GM12878 (cell line): ENCODE results near the gene OLA1.

Experiments
- BCLAF1 ChIP-seq: fragments of 450-650 bp; IDR thresholded peaks from 2 replicates; pipeline ENCODE4 v1.6.1; 2017; ENCODE audit warnings: antibody characterized with exemption, mild to moderate bottlenecking, moderate library complexity
- CTCF ChIP-seq, 3 experiments: IDR thresholded peaks in 2 of 3; conservative IDR thresholded peaks in 1 of 3; 2 replicates each; pipeline ENCODE4 v1.5.1; 2011; ENCODE audit warnings: low read depth in 3 of 3, low read length in 3 of 3, mild to moderate bottlenecking in 3 of 3, control low read depth in 2 of 3, moderate library complexity in 2 of 3, inconsistent platforms in 1 of 3, mixed read lengths in 1 of 3; ENCODE audit not compliant: control insufficient read depth in 2 of 3, insufficient read depth in 1 of 3; ENCODE audit errors: extremely low read depth in 1 of 3
- ETV6 ChIP-seq, 2 experiments: fragments of 450-650 bp in 1 of 2; IDR thresholded peaks in 1 of 2; conservative IDR thresholded peaks in 1 of 2; 2 replicates each; pipeline ENCODE4 v1.6.1; 2014; ENCODE audit warnings: antibody characterized with exemption in 1 of 2, borderline replicate concordance in 1 of 2, low read depth in 1 of 2, mild to moderate bottlenecking in 1 of 2, moderate library complexity in 1 of 2
- EZH2 ChIP-seq: IDR thresholded peaks from 2 replicates; pipeline ENCODE4 v1.6.1; 2012; ENCODE audit warnings: low read depth, mild to moderate bottlenecking, control low read depth, inconsistent platforms, low read length, borderline replicate concordance; ENCODE audit not compliant: control insufficient read depth
- JUND ChIP-seq: IDR thresholded peaks from 2 replicates; pipeline ENCODE4 v1.6.1; 2012; ENCODE audit warnings: low read depth, mild to moderate bottlenecking, low read length, improper control_type of control experiment, moderate library complexity
- KDM1A ChIP-seq: fragments of 200-600 bp; sonication (generic); IDR thresholded peaks from 2 replicates; pipeline ENCODE4 v1.6.1; 2016; ENCODE audit warnings: borderline replicate concordance
- POLR2AphosphoS5 ChIP-seq: IDR thresholded peaks from 2 replicates; pipeline ENCODE4 v1.6.1; 2011; ENCODE audit warnings: mild to moderate bottlenecking, low read length, inconsistent platforms
- RAD21 ChIP-seq: IDR thresholded peaks from 2 replicates; pipeline ENCODE4 v1.6.1; 2011; ENCODE audit warnings: mild to moderate bottlenecking, low read depth, low read length, moderate library complexity; ENCODE audit not compliant: insufficient read depth
- RFX5 ChIP-seq: IDR thresholded peaks from 2 replicates; pipeline ENCODE4 v1.6.1; 2011; ENCODE audit warnings: low read depth, low read length, improper control_type of control experiment
- SIX5 ChIP-seq: IDR thresholded peaks from 2 replicates; pipeline ENCODE4 v1.6.1; 2011; ENCODE audit warnings: mild to moderate bottlenecking, low read depth, low read length, moderate library complexity; ENCODE audit not compliant: severe bottlenecking
- TCF7 ChIP-seq: IDR thresholded peaks from 2 replicates; pipeline ENCODE4 v1.6.1; 2014; ENCODE audit warnings: antibody characterized with exemption, borderline replicate concordance
- ZNF217 ChIP-seq: fragments of 450-650 bp; IDR thresholded peaks from 2 replicates; pipeline ENCODE4 v1.6.1; 2017; ENCODE audit warnings: antibody characterized with exemption, mild to moderate bottlenecking
- TF ChIP-seq, protein P1 (sequence below): IDR thresholded peaks from 2 replicates; pipeline ENCODE4 v1.6.1; 2012; ENCODE audit warnings: mild to moderate bottlenecking, low read depth, low read length

GRCh38 chr2:174157053-174157452 lies 91.3 kb downstream of the OLA1 start:
- TF ChIP-seq KDM1A (no peak), SIX5 (no peak), RAD21 (no peak), JUND (no peak), CTCF (IDR thresholded peaks at IDR 0.05 in 2 of 3, conservative IDR thresholded peaks at IDR 0.05 in 1 of 3; ENCODE audit: control insufficient read depth in 2 of 3, extremely low read depth in 1 of 3, insufficient read depth in 1 of 3, low read depth in 3 of 3, low read length in 3 of 3) (no peak), ZNF217 (no peak), POLR2AphosphoS5 (no peak), TCF7 (no peak), ETV6 (conservative IDR thresholded peaks at IDR 0.05 in 1 of 2, IDR thresholded peaks at IDR 0.05 in 1 of 2; ENCODE audit: borderline replicate concordance in 1 of 2, low read depth in 1 of 2) (no peak), RFX5 (no peak), BCLAF1 (no peak), EZH2 (no peak)
- TF ChIP-seq, protein P1, sequence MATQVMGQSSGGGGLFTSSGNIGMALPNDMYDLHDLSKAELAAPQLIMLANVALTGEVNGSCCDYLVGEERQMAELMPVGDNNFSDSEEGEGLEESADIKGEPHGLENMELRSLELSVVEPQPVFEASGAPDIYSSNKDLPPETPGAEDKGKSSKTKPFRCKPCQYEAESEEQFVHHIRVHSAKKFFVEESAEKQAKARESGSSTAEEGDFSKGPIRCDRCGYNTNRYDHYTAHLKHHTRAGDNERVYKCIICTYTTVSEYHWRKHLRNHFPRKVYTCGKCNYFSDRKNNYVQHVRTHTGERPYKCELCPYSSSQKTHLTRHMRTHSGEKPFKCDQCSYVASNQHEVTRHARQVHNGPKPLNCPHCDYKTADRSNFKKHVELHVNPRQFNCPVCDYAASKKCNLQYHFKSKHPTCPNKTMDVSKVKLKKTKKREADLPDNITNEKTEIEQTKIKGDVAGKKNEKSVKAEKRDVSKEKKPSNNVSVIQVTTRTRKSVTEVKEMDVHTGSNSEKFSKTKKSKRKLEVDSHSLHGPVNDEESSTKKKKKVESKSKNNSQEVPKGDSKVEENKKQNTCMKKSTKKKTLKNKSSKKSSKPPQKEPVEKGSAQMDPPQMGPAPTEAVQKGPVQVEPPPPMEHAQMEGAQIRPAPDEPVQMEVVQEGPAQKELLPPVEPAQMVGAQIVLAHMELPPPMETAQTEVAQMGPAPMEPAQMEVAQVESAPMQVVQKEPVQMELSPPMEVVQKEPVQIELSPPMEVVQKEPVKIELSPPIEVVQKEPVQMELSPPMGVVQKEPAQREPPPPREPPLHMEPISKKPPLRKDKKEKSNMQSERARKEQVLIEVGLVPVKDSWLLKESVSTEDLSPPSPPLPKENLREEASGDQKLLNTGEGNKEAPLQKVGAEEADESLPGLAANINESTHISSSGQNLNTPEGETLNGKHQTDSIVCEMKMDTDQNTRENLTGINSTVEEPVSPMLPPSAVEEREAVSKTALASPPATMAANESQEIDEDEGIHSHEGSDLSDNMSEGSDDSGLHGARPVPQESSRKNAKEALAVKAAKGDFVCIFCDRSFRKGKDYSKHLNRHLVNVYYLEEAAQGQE, result no peak
